ENCODE data around the gene PF4V1.
"Not testable (repeated sequence)": the region's sequence is repeated elsewhere in the genome, so short reads cannot be mapped to it uniquely, and the experiment has no call there.

PF4V1 gene

GRCh38 chr4:73899338-73899737 lies 46.2 kb downstream of the PF4V1 start:
- H3K4me1 ChIP-seq (ENCODE audit: control insufficient read depth, insufficient read depth, low read length): not testable (repeated sequence)

GRCh38 chr4:73901031-73901430 lies 47.9 kb downstream of the PF4V1 start:
- Histone ChIP-seq H3K4me1 (ENCODE audit: control insufficient read depth, insufficient read depth, low read length) (no peaks in the 10 kb centered on the region), H3K9ac (ENCODE audit: low read length) (no peak overlapping the region), H3K27me3 (ENCODE audit: control insufficient read depth, insufficient read depth, low read length) (no peaks in the 10 kb centered on the region), H3K4me3 (ENCODE audit: low read length) (no peak overlapping the region), H3K36me3 (ENCODE audit: control insufficient read depth, insufficient read depth, low read length) (no peaks in the 10 kb centered on the region), H3K9me3 (ENCODE audit: control insufficient read depth, low read length) (no peaks in the 10 kb centered on the region)

More at GRCh38 chr4:73899338-73899737, 46.2 kb downstream of the PF4V1 start:
- H3K9me3 ChIP-seq (ENCODE audit: control insufficient read depth, low read length); H3K9ac ChIP-seq (ENCODE audit: low read length); H3K27me3 ChIP-seq (ENCODE audit: control insufficient read depth, insufficient read depth, low read length); H3K36me3 ChIP-seq (ENCODE audit: control insufficient read depth, insufficient read depth, low read length); H3K4me3 ChIP-seq (ENCODE audit: low read length): not testable (repeated sequence)

GRCh38 chr4:73902038-73902637 lies 49.0 kb downstream of the PF4V1 start:
- Histone ChIP-seq H3K4me3 (ENCODE audit: low read length) (no peak overlapping the region), H3K9me3 (ENCODE audit: control insufficient read depth, low read length) (no peaks in the 10 kb centered on the region), H3K9ac (ENCODE audit: low read length) (no peak overlapping the region), H3K27me3 (ENCODE audit: control insufficient read depth, insufficient read depth, low read length) (no peaks in the 10 kb centered on the region), H3K4me1 (ENCODE audit: control insufficient read depth, insufficient read depth, low read length) (no peaks in the 10 kb centered on the region), H3K36me3 (ENCODE audit: control insufficient read depth, insufficient read depth, low read length) (no peaks in the 10 kb centered on the region)

GRCh38 chr4:73902817-73903547 lies 49.9 kb downstream of the PF4V1 start:
- no peaks in the 10 kb centered on the region for H3K27me3 ChIP-seq (ENCODE audit: control insufficient read depth, insufficient read depth, low read length)
- H3K36me3 ChIP-seq (ENCODE audit: control insufficient read depth, insufficient read depth, low read length): no peaks in the 10 kb centered on the region
- H3K4me3 ChIP-seq (ENCODE audit: low read length): no peak overlapping the region
- no peaks in the 10 kb centered on the region for H3K9me3 ChIP-seq (ENCODE audit: control insufficient read depth, low read length)
- no peak overlapping the region for H3K9ac ChIP-seq (ENCODE audit: low read length)
- no peaks in the 10 kb centered on the region for H3K4me1 ChIP-seq (ENCODE audit: control insufficient read depth, insufficient read depth, low read length)

Measured in mucosa of stomach (tissue), 1 donor.